ENCODE data around the gene MRPL42.
"Not testable (repeated sequence)": the region's sequence is repeated elsewhere in the genome, so short reads cannot be mapped to it uniquely, and the experiment has no call there.

MRPL42 gene

DNA sequence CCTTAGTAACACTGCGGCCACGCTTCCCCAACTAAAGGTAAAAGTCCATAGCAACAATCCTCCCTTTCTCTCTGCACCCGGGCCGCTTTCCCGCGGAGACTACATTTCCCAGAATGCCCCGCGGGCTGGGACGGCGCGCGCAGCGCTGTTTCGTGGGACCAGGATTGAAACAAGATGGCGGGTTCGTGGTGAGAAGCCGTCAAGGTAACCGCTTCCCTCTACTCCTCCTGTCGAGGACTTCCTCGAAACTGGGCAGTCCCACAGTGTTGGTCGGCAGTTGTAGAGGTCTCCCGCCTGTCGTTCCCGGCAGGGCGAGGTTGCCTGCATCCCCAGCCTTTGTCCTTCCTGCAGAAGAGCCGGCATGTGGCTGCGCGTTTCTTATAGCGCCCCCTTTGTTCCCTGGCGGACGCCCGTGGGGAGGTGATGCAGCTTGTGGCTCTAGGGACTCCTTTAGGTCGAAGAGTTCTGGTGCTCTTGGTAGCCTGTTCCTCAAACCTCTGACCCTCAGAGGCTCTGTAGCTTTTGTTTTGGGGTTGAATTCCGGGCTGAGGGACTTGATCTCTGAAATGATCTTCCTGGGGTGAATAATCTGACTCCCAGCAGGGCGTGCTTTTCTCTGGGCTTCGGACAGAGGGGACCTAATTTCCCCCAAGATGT lies at the start of gene MRPL42:
MRPL42 (plus strand) TSS at position 164 of the 657 bp plus-strand sequence. CDS start 1,772 bp downstream, outside the sequence.
- H3K9me3 Mint-ChIP-seq = no peaks in the 10 kb centered on the region
- H3K4me3 Mint-ChIP-seq = peak within 1 kb of the TSS; percentile 88 to 95
- ATAC-seq = peak; percentile 93
- DNase-seq = peak; percentile 90 to 93
- H3K27me3 Mint-ChIP-seq = no peaks in the 10 kb centered on the region
- H3K4me1 Mint-ChIP-seq = peaks cover 29% of the 10 kb centered on the region
- peak within 1 kb of the TSS; percentile 93 to 96 for H3K27ac Mint-ChIP-seq

DNA sequence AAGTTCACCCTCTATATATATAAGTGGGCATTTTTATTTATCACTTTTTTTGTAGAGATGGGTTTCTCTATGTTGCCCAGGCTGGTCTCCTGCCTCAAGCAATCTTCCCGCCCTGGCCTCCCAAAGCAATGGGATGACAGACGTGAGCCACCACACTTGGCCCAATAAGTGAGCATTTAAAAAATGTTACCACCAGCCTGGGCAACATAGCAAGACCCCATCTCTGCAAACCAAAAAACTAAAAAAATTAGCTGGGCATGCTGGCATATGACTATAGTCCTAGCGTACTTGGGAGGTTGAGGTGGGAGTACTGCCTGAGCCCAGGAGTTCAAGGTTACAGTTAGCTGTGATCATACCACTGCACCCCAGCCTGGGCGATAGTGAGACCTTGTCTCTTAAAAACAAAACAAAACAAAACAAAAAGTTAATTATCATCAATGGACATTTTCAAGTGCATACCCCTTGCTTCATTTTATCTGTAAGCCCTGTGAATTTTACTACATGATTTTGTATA lies 49.3 kb upstream of the MRPL42 start:
- Mint-ChIP-seq H3K9me3 (peaks cover 0 to 5% of the 10 kb centered on the region in 2 donors), H3K27me3 (no peaks in the 10 kb centered on the region), H3K4me1 (peaks cover 88% of the 10 kb centered on the region), H3K27ac (no peak overlapping the region), H3K4me3 (no peak overlapping the region)
- DNase-seq (no peak), ATAC-seq (no peak)

DNA sequence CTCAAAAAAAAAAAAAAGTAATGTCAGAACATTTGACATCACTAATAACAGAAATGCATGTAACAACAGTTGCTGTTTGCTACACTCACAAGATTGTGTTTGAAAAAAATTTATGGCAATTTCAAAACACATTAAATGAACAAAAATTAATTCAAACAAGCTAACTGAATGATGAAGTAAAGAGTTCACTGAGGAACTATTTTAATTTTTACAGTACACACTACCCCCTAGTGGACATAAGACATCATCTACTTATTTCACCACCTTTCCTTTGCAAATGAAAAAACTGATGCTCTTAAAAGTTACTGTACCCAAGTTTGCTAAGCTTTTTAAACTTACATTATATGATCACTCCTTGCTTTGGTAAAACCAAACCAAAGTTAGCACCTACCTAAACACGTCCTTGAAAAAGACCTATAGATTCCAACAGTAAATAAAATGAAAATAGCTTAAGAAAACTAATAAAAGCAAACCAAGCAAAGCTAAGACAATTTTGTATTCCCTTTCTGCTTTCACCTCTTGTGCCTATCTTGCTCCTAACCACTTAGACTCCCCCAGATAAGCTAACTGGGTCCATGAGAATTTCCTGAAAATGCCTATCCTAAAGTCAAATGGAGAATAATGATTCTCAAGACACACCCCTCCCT lies 47.8 kb upstream of the MRPL42 start:
- DNase-seq (no peak), ATAC-seq (no peak)
- peaks cover 89% of the 10 kb centered on the region for H3K4me1 Mint-ChIP-seq
- H3K4me3 Mint-ChIP-seq = peak overlapping the region in 1 of 2 donors; percentile 19
- H3K27me3 Mint-ChIP-seq = no peaks in the 10 kb centered on the region
- H3K27ac Mint-ChIP-seq = no peak overlapping the region
- peaks cover 0 to 2% of the 10 kb centered on the region in 2 donors for H3K9me3 Mint-ChIP-seq

DNA sequence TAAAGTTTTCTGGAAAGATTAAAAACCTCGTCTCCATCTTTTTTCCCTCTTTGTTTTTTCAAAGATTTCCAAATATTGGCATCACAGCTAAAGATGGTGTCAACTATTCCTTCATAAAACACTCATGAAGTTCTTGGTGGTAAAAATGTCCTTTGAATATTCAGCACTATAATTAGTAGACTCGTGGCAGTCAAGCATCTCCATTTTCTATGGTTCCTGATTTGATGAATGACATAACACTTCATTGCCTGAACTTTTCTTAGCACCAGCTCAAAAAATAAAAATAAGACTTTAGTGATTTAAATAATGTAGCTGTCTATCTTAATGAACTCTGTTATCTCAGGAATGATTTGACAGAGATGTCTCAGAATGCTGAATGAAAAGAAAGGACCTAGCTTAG lies 45.3 kb upstream of the MRPL42 start:
- H3K27me3 Mint-ChIP-seq = no peaks in the 10 kb centered on the region
- no peak for DNase-seq
- no peak overlapping the region for H3K4me3 Mint-ChIP-seq
- no peaks in the 10 kb centered on the region for H3K9me3 Mint-ChIP-seq
- no peak overlapping the region for H3K27ac Mint-ChIP-seq
- H3K4me1 Mint-ChIP-seq = peaks cover 89% of the 10 kb centered on the region
- ATAC-seq = no peak

DNA sequence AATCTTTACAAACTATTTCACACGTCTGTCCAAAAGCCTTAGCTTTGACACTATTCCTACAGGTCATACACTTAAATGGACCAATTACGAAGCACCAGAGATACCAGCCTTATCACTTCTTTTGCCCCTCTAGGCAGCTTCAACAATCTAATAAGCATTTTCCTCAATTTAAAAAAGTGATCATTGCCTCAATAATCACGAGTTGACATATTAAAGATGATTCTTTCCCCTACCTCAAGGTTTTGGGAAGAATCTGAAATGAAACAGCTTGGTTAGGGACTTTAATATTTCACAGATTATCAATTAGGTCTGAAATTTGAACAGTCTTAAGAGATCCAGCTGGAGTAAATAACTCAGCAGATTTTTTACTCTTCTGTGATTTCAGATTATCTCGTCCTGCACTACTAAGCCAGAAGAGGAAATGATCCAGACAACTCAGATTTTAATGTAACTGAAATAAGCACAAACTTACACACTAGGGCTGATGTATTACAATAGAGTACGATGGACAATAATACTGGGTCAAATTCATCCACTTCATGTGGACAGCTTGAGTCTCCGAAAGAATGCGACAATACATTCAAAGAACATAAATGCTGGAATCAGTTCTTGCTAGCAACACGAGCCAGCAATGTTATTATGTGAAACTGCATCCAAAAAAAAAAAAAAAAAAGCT lies 41.4 kb upstream of the MRPL42 start:
- ATAC-seq (no peak), DNase-seq (no peak)
- no peak overlapping the region for H3K4me3 Mint-ChIP-seq
- peaks cover 95% of the 10 kb centered on the region for H3K4me1 Mint-ChIP-seq
- H3K27ac Mint-ChIP-seq = peak overlapping the region in 1 of 2 donors; percentile 34
- no peaks in the 10 kb centered on the region for H3K9me3 Mint-ChIP-seq
- H3K27me3 Mint-ChIP-seq = no peaks in the 10 kb centered on the region

DNA sequence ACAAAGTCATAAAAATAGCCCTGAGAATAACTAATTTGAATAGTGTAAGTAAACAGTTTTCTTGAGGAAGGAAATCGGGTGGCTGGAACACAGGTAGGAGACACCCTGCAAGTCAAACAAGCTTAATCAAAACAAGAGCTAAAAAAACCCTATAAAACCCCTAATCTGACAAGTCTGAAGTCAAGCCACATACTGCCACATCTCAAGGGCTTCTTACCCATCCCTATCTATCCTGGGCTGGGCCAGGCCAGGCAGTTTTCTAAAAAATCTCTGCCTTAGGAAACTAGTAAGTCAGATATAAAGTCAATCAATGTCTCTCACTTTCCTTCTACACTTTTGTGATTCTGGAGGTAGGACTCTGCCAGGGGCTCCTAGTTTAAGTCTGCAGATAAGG lies 40.9 kb upstream of the MRPL42 start:
- Mint-ChIP-seq H3K27me3 (no peaks in the 10 kb centered on the region), H3K4me1 (peaks cover 95% of the 10 kb centered on the region), H3K27ac (peak overlapping the region; percentile 34 to 73), H3K9me3 (no peaks in the 10 kb centered on the region), H3K4me3 (no peak overlapping the region)
- DNase-seq (no peak), ATAC-seq (peak; percentile 84)

DNA sequence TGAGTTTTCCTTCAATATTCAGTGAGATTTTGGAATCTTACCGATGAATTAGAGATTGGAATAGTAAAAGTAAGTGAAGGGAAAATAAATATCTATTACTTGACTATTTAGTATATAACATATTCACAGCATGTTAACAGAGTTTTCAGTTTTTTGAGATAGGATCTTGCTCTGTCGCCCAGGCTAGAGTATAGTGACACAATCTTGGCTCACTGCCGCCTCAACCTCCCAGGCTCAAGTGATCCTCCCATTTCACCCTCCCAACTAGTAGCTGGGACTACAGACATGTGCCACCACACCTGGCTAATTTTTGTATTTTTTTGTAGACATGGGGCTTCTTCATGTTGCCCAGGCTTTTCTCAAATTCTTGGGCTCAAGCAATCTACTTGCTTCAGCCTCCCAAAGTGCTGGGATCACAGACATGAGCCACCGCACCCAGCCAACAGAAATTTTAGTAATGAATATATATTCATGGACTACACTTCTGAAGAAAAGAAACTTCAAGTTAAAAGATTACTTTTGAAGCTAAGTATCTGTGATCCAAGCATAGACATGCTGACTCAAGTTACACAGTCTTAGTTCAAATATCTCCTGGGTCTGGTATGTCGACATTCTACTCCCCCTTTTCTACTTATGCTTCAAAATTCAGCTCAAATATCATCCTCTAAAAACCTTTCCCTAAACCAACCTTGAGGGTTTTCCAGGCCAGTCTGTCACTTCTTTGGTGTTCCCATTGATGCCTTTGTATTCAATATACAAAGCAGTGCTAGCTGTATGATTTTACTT lies 39.3 kb upstream of the MRPL42 start:
- Mint-ChIP-seq H3K4me1 (peaks cover 92% of the 10 kb centered on the region), H3K4me3 (no peak overlapping the region), H3K27me3 (no peaks in the 10 kb centered on the region), H3K9me3 (no peaks in the 10 kb centered on the region), H3K27ac (no peak overlapping the region)
- DNase-seq (no peak), ATAC-seq (no peak)

DNA sequence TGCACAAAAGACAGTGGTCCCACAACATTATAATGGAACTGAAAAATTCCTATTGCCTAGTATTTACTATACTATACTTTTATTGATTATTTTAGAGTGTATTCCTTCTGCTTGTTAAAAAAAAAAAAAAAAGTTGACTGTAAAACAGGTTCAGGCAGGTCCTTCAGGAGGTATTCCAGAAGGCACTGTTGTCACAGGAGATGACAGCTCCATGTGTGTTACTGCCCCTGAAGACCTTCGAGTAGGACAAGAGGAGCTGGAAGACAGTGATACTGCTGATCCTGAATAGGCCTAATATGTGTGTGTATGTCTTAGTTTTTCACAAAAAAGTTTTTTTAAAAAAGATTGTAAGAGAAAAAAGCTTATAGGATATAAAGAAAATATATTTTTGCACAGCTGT lies 37.9 kb upstream of the MRPL42 start:
- Mint-ChIP-seq H3K27ac (no peak overlapping the region), H3K4me3 (no peak overlapping the region), H3K9me3 (no peaks in the 10 kb centered on the region), H3K27me3 (no peaks in the 10 kb centered on the region), H3K4me1 (peaks cover 91% of the 10 kb centered on the region)
- DNase-seq = no peak
- ATAC-seq = no peak

DNA sequence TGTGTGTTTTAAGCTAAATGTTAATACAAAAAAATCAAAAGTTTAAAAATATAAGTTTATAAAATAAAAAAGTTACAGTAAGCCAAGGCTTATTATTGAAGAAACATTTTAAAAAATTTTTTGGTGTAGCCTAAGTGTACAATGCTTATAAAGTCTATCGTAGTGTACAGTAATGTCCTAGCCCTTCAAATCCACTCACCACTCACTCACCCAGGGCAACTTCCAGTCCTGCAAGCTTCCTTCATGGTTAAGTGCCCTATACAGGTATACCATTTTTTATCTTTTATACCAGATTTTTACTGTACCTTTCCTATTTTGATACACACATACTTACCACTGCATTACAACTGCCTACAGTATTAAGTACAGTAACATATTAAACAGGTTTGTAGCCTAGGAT lies 37.5 kb upstream of the MRPL42 start:
- Mint-ChIP-seq H3K4me1 (peaks cover 88% of the 10 kb centered on the region), H3K27ac (peak overlapping the region; percentile 37 to 44), H3K4me3 (no peak overlapping the region), H3K9me3 (no peaks in the 10 kb centered on the region), H3K27me3 (no peaks in the 10 kb centered on the region)
- ATAC-seq = no peak
- no peak for DNase-seq

DNA sequence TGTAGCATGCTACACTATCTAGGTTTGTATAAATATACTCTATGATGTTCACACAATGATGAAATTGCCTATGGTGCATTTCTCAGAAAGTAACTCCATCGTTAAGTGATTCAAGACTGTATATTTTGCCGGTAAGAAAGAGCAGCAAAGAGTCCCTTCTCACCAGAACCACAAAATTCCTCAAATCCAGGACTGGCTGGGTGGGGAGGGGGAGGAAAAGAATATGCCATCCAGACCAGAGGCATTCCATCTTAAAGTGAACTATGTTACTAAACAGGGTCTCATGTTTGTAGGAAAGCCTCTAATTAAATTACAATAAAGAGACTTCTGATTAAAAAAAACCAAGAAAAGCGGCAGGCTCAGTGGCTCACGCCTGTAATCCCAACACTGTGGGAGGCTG lies 37.0 kb upstream of the MRPL42 start:
- ATAC-seq (no peak), DNase-seq (no peak)
- Mint-ChIP-seq H3K4me3 (no peak overlapping the region), H3K4me1 (peaks cover 88% of the 10 kb centered on the region), H3K9me3 (no peaks in the 10 kb centered on the region), H3K27me3 (no peaks in the 10 kb centered on the region), H3K27ac (peak overlapping the region; percentile 37 to 44)

DNA sequence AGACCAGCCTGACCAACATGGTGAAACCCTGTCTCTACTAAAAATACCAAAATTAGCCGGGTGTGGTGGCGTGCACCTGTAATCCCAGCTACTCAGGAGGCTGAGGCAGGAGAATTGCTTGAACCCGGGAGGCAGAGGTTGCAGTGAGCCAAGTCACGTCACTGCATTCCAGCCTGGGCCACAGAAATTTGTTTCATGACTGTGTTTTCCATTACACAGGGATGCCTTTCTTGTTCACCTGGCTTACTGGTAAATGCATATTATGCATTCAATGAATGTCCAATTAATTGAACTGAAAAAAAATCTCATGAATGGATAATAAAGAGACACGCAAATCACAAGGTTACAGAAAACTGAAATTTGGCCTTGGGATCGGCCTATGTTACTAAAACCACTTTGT lies 35.3 kb upstream of the MRPL42 start:
- Mint-ChIP-seq H3K4me1 (peaks cover 88% of the 10 kb centered on the region), H3K27ac (peak overlapping the region in 1 of 2 donors; percentile 44)
- not testable (repeated sequence) for H3K4me3 Mint-ChIP-seq, H3K27me3 Mint-ChIP-seq, H3K9me3 Mint-ChIP-seq, DNase-seq, ATAC-seq

DNA sequence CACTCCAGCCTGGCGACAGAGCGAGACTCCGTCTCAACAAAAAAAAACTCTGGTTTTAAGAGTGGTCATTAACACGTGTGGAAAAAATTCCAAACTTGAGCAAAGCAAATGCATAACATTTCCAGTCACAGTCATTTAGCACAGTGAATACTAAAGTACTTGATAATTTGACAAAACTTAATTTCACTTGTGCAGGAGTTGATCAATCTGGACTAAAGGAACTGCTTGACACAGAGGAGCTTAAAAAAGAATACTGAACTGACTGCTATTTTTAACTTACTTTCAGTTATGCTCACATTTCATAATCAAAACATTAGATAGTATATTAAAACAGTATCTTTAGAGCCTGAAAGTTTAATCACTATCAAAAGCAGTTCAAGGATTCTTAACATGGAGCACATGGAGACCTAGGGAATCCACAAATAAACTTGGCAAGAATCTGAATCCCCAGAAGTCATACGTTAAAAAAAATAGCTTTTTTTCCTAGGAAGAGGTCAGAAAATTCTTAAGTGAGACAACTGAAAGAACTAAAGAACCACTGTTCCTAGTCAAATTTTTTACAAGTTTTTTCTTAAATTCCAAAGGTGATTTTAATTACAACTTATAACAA lies 33.0 kb upstream of the MRPL42 start:
- Mint-ChIP-seq H3K4me1 (peaks cover 88% of the 10 kb centered on the region), H3K9me3 (no peaks in the 10 kb centered on the region)

DNA sequence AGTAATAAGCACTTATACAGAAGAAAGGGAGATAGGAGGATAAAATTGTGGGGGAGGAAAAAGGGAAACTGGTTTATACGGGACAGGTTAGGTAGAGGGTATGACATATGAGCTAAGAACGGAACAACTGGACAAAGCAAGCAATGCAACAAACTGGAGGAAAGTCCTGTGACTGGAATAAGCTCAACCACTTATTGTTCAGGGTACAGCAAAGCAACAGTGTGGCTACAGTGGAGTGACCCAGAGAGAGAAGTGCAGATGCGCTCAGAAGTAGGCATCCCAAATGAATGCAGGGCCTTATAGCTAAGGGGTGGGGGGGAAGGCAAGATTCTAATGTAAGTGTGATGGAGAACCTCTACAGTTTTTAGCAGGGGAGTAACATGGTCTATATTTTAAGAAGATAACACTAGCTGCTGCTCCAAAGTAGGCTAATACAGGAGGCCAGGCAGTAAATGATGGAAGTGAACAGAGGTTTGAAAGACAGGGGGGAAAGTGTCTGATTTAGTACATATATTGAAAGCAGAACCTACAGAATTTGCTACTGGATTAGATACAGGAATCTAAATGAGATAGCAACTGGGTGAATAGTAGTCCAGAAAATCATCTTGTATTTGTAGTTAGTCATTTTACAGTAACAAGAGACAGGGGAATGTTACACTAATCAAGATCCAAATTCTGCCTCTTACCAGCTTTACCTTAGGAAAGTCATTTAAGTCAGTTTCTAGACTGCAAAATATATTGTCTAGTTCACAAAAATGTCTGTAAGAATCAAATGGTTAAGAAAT lies 28.9 kb upstream of the MRPL42 start:
- Mint-ChIP-seq H3K9me3 (no peaks in the 10 kb centered on the region), H3K4me1 (peaks cover 78% of the 10 kb centered on the region), H3K27me3 (no peaks in the 10 kb centered on the region), H3K4me3 (peak overlapping the region; percentile 28 to 95), H3K27ac (peak overlapping the region in 1 of 2 donors; percentile 6)
- ATAC-seq (no peak), DNase-seq (no peak)

More for the DNA sequence above, 33.0 kb upstream of the MRPL42 start:
- no peaks in the 10 kb centered on the region for H3K27me3 Mint-ChIP-seq
- ATAC-seq (no peak), DNase-seq (no peak)
- no peak overlapping the region for H3K27ac Mint-ChIP-seq
- H3K4me3 Mint-ChIP-seq = no peak overlapping the region

DNA sequence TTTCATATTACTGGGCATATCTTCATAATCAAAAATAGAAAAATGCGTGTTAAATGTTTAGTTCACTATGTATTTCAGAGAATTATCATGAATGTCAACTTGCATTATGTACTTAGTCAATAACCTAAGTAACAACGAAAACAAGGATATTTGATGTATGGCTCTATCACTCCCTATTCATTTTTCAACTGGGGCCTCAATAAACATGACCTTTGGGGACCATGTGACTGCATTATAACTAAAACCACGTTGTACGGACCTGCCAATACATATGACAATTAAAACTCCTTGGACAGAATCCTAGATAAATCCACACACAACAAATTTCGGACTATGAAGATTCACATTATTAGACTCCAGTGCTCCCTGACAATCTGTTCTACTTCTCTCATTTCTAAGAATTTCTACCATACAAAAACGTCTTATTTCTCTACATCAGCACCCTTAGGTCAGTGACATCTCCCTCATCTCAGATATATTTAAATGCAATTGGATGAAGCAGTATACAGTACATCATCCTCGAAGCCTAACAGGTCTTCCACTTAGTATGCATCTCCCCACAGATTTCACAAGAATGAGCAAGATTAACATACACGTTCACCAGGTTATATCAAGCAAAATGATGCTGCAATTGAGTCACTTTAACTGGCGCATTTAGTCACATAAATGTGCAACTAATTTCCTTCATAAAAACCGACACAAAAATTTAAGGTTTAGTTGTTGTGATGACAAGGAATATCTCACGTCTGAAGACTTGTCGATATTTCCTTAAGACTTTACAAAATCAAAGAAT lies 27.1 kb upstream of the MRPL42 start:
- Mint-ChIP-seq H3K4me1 (peaks cover 68% of the 10 kb centered on the region), H3K4me3 (peak overlapping the region; percentile 91 to 95), H3K9me3 (no peaks in the 10 kb centered on the region), H3K27me3 (no peaks in the 10 kb centered on the region), H3K27ac (peak overlapping the region; percentile 97 to 98)
- DNase-seq = no peak
- ATAC-seq = no peak

All from stimulated activated naive CD8-positive, alpha-beta T cell treated with anti-CD3 and anti-CD28 coated beads, Interleukin-15, amount 100 ng/mL, for 72 hours (primary cell).